MCF 10A (cell line): ENCODE measurements around the gene RXRA. TPM values are rescaled to one million over a fixed set of nuclear protein-coding genes. Genes with fewer than 3 reads are reported as not detected.

Experiments used
- BruUV-seq: library from RNA; stranded (reverse); fragments of 400-500 nt; replicated peaks from 2 replicates; lab custom pipeline; 2021; lab: Mats Ljungman, UMichigan
- CTCF ChIA-PET: fragments of 300-600 bp; sonication (Branson Sonifier 250); formaldehyde crosslinking; extraction: SDS; loops from one replicate; lab custom pipeline; 2021; ENCODE audit warnings: antibody characterized with exemption, inconsistent platforms; lab: Yijun Ruan, JAX
- POLR2A ChIA-PET: fragments of 300-600, 350-650 bp; sonication (Branson Sonifier 250); formaldehyde crosslinking; extraction: SDS; loops from one replicate; lab custom pipeline; 2020; ENCODE audit warnings: antibody characterized with exemption, inconsistent platforms; lab: Yijun Ruan, JAX
- DNase-seq: peaks from one replicate; pipeline ENCODE4 v3.0.0-alpha.2; 2018; ENCODE audit not compliant: unreplicated experiment
- H3K27ac Mint-ChIP-seq: one replicate; pipeline ENCODE4 v1.8.0; 2022; ENCODE audit warnings: mild to moderate bottlenecking, low read depth, mixed read lengths; ENCODE audit not compliant: unreplicated experiment
- H3K27me3 Mint-ChIP-seq: one replicate; pipeline ENCODE4 v1.8.0; 2022; ENCODE audit warnings: mixed read lengths; ENCODE audit not compliant: insufficient read depth, unreplicated experiment
- H3K36me3 Mint-ChIP-seq: one replicate; pipeline ENCODE4 v1.8.0; 2022; ENCODE audit warnings: mild to moderate bottlenecking, moderate library complexity, mixed read lengths; ENCODE audit not compliant: insufficient read depth, unreplicated experiment
- H3K4me1 Mint-ChIP-seq: one replicate; pipeline ENCODE4 v1.8.0; 2022; ENCODE audit warnings: mixed read lengths; ENCODE audit not compliant: insufficient read depth, unreplicated experiment
- H3K4me3 Mint-ChIP-seq: one replicate; pipeline ENCODE4 v1.8.0; 2022; ENCODE audit warnings: mild to moderate bottlenecking, moderate library complexity, mixed read lengths; ENCODE audit not compliant: unreplicated experiment
- H3K9me3 Mint-ChIP-seq: one replicate; pipeline ENCODE4 v1.8.0; 2022; ENCODE audit warnings: mixed read lengths; ENCODE audit not compliant: unreplicated experiment
- intact Hi-C: fragments of 100-400 bp; cut with micrococcal nuclease; formaldehyde crosslinking; loops from 2 replicates; pipeline ENCODE4 v1.14.1; 2022
- total RNA-seq: library from RNA; stranded (reverse); gene quantifications from 2 replicates; pipeline ENCODE4 v1.2.3, GENCODE V29; 2022
- TF ChIP-seq, protein P1 (sequence below): fragments of 200-600 bp; IDR thresholded peaks from one replicate; pipeline ENCODE4 v1.8.0; 2022; ENCODE audit warnings: antibody characterized with exemption, mild to moderate bottlenecking; ENCODE audit not compliant: unreplicated experiment

RXRA gene
- total RNA-seq, 1 experiment from 2014 or later: 65.5 TPM

GRCh38 chr9:134453776-134454475 is 127.7 kb downstream of the RXRA start:
- Mint-ChIP-seq H3K9me3 (no peaks in the 10 kb centered on the region), H3K36me3 (peaks cover 8% of the 10 kb centered on the region), H3K27me3 (no peaks in the 10 kb centered on the region), H3K4me3 (no peak overlapping the region), H3K4me1 (peaks cover 31% of the 10 kb centered on the region), H3K27ac (no peak overlapping the region)
- intact Hi-C loops: no loop called here
- DNase-seq: no peak
- POLR2A ChIA-PET: interaction anchor here (1.0 kb wide), 1 partner anchor 130 kb away, joined by 3 read pairs; no protein-coding TSS in a partner anchor
- no TSS peak for BruUV-seq
- TF ChIP-seq, protein P1, sequence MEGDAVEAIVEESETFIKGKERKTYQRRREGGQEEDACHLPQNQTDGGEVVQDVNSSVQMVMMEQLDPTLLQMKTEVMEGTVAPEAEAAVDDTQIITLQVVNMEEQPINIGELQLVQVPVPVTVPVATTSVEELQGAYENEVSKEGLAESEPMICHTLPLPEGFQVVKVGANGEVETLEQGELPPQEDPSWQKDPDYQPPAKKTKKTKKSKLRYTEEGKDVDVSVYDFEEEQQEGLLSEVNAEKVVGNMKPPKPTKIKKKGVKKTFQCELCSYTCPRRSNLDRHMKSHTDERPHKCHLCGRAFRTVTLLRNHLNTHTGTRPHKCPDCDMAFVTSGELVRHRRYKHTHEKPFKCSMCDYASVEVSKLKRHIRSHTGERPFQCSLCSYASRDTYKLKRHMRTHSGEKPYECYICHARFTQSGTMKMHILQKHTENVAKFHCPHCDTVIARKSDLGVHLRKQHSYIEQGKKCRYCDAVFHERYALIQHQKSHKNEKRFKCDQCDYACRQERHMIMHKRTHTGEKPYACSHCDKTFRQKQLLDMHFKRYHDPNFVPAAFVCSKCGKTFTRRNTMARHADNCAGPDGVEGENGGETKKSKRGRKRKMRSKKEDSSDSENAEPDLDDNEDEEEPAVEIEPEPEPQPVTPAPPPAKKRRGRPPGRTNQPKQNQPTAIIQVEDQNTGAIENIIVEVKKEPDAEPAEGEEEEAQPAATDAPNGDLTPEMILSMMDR: no peak
- CTCF ChIA-PET: interaction anchor here (1.0 to 1.1 kb wide), 2 partner anchors 11 to 14 kb away, joined by 3 to 4 read pairs; no protein-coding TSS in a partner anchor

GRCh38 chr9:134454476-134454857 is 128.2 kb downstream of the RXRA start:
- Mint-ChIP-seq H3K4me1 (peaks cover 31% of the 10 kb centered on the region), H3K4me3 (no peak overlapping the region), H3K36me3 (peaks cover 8% of the 10 kb centered on the region), H3K27me3 (no peaks in the 10 kb centered on the region), H3K27ac (no peak overlapping the region), H3K9me3 (no peaks in the 10 kb centered on the region)
- intact Hi-C loops: no loop called here
- ChIA-PET POLR2A (no interaction called here), CTCF (interaction anchor here (1.0 kb wide), 1 partner anchor 15 kb away, joined by 3 read pairs; no protein-coding TSS in a partner anchor)
- no peak for DNase-seq
- no TSS peak for BruUV-seq
- TF ChIP-seq, protein P1: no peak

GRCh38 chr9:134455021-134455471 is 128.8 kb downstream of the RXRA start:
- POLR2A ChIA-PET: no interaction called here
- H3K36me3 Mint-ChIP-seq: peaks cover 8% of the 10 kb centered on the region
- H3K4me1 Mint-ChIP-seq: peaks cover 31% of the 10 kb centered on the region
- BruUV-seq: no TSS peak
- TF ChIP-seq, protein P1: no peak
- intact Hi-C loops: loop anchor here (5.0 kb wide), 1 partner anchor 192 kb away; no protein-coding TSS in a partner anchor
- CTCF ChIA-PET: no interaction called here
- H3K9me3 Mint-ChIP-seq: no peaks in the 10 kb centered on the region
- H3K27ac Mint-ChIP-seq: no peak overlapping the region
- no peaks in the 10 kb centered on the region for H3K27me3 Mint-ChIP-seq
- no peak overlapping the region for H3K4me3 Mint-ChIP-seq
- no peak for DNase-seq

DNA sequence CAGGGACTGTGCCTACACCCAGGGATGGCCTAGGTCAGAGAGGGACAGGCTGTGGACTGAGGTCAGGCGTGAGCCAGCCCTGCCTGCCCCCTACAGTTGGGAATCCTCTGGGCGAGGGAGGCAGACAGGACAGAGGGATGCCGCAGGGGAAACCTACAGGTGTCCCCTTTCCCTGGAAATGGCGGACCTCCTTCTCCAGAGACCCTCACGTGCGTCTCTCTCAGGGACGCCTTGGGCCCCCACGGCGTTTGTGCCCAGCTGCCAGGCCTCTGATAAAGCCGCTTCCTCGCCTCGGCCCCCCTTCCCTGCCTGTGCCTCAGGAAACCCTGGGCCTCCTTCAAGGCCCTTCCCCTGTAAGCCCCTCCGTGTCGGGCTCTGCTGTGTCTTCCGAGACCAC is 129.3 kb downstream of the RXRA start:
- Mint-ChIP-seq H3K36me3 (peaks cover 12% of the 10 kb centered on the region), H3K4me1 (peaks cover 31% of the 10 kb centered on the region), H3K27me3 (no peaks in the 10 kb centered on the region), H3K27ac (peak overlapping the region; percentile 37), H3K4me3 (no peak overlapping the region), H3K9me3 (no peaks in the 10 kb centered on the region)
- intact Hi-C loops: loop anchor here (5.0 kb wide), 1 partner anchor 192 kb away; no protein-coding TSS in a partner anchor
- ChIA-PET CTCF (interaction anchor here (0.7 to 1.4 kb wide), 2 partner anchors 8 to 243 kb away, joined by 3 to 6 read pairs; no protein-coding TSS in a partner anchor), POLR2A (interaction anchor here (0.6 to 0.7 kb wide), 2 partner anchors 13 to 596 kb away, joined by 3 to 4 read pairs; no protein-coding TSS in a partner anchor)
- DNase-seq: no peak
- TF ChIP-seq, protein P1: no peak
- BruUV-seq: no TSS peak
